ENCODE data around the gene USP11.

DNA sequence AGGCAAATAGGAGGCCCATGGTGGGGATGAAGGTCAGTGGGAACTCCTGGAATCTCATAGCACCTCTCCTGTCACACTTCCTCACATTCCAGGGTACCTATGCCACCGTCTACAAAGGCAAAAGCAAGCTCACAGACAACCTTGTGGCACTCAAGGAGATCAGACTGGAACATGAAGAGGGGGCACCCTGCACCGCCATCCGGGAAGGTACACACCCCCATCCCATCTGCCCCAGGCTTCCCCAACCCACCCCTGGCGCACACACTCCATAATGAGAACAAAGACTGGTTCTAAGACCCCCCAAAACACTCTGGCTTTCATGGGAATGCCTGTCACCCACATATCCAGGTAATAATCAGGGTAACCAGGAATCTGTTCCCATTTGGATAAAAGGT lies 7.9 kb upstream of the USP11 start:
- TF ChIP-seq ZBTB33 (IDR thresholded peaks at IDR 0.05; ENCODE audit: extremely low read depth, insufficient replicate concordance, low read length) (no peak), SIN3A (IDR thresholded peaks at IDR 0.05; ENCODE audit: low read depth) (no peak), EZH2 (IDR thresholded peaks at IDR 0.05) (no peak), POLR2A (IDR thresholded peaks at IDR 0.05; ENCODE audit: borderline replicate concordance, extremely low read depth, insufficient read depth, insufficient read length) (no peak), CTCF (IDR thresholded peaks at IDR 0.05 in 2 of 3, conservative IDR thresholded peaks at IDR 0.05 in 1 of 3; ENCODE audit: borderline replicate concordance in 1 of 3, insufficient read depth in 1 of 3, low read depth in 2 of 3, low read length in 2 of 3) (no peak)
